Activated B cell treated with CpG ODN at 0.5 μM for 24 hours (primary cell): ENCODE measurements around the gene ACBD6. TPM values are rescaled to one million over a fixed set of nuclear protein-coding genes. Genes with fewer than 3 reads are reported as not detected.
"Not testable (repeated sequence)": the region's sequence is repeated elsewhere in the genome, so short reads cannot be mapped to it uniquely, and the experiment has no call there.

Experiments
- ATAC-seq: fragments of 200-7000 bp; cut with Tn5 transposase; one replicate; pipeline ENCODE4 v1.10.0; 2021; ENCODE audit warnings: low read depth, mild to moderate bottlenecking, moderate library complexity
- CTCF ChIA-PET: fragments of 350-600 bp; sonication (Branson Sonifier 250); formaldehyde crosslinking; loops from one replicate; lab custom pipeline; 2021; ENCODE audit warnings: antibody characterized with exemption; lab: Charles Lee
- POLR2A ChIA-PET: fragments of 350-600 bp; sonication (Branson Sonifier 250); formaldehyde crosslinking; loops from one replicate; lab custom pipeline; 2021; ENCODE audit warnings: antibody characterized with exemption; lab: Charles Lee
- DNase-seq: peaks from one replicate; pipeline ENCODE4 v3.0.0; 2022
- H3K27ac Mint-ChIP-seq: one replicate; pipeline ENCODE4 v1.8.0; 2020; ENCODE audit warnings: mixed read lengths
- H3K27me3 Mint-ChIP-seq: one replicate; pipeline ENCODE4 v1.8.0; 2021; ENCODE audit warnings: mixed read lengths
- H3K36me3 Mint-ChIP-seq: one replicate; pipeline ENCODE4 v1.8.0; 2021; ENCODE audit warnings: low read depth, mixed read lengths
- H3K4me1 Mint-ChIP-seq: one replicate; pipeline ENCODE4 v1.8.0; 2021; ENCODE audit warnings: mixed read lengths
- H3K4me3 Mint-ChIP-seq: one replicate; pipeline ENCODE4 v1.8.0; 2020; ENCODE audit warnings: mild to moderate bottlenecking, mixed read lengths
- H3K9me3 Mint-ChIP-seq: one replicate; pipeline ENCODE4 v1.8.0; 2020; ENCODE audit warnings: mixed read lengths
- CTCF ChIP-seq: fragments of 200-600 bp; IDR thresholded peaks from one replicate; pipeline ENCODE4 v1.8.0; 2022; ENCODE audit warnings: antibody characterized with exemption, mild to moderate bottlenecking
- intact Hi-C: fragments of 100-400 bp; cut with micrococcal nuclease; formaldehyde crosslinking; loops from one replicate; pipeline ENCODE4 v1.15.1; 2024
- total RNA-seq: library from RNA; stranded (reverse); gene quantifications from 2 replicates; pipeline ENCODE4 v1.2.3, GENCODE V29; 2022

ACBD6 gene
- total RNA-seq, 1 donor from 2014 or later: 61.5 TPM

GRCh38 chr1:180425952-180426351 lies 76.4 kb downstream of the ACBD6 start:
- DNase-seq: no peak
- peaks cover 39% of the 10 kb centered on the region for H3K36me3 Mint-ChIP-seq
- ATAC-seq: no peak
- no peak for TF ChIP-seq CTCF
- no peak overlapping the region for H3K4me3 Mint-ChIP-seq
- H3K4me1 Mint-ChIP-seq: peaks cover 26% of the 10 kb centered on the region
- peaks cover 5% of the 10 kb centered on the region for H3K9me3 Mint-ChIP-seq
- intact Hi-C loops: no loop called here
- POLR2A ChIA-PET: no interaction called here
- CTCF ChIA-PET: no interaction called here
- H3K27me3 Mint-ChIP-seq: no peaks in the 10 kb centered on the region
- H3K27ac Mint-ChIP-seq: no peak overlapping the region

DNA sequence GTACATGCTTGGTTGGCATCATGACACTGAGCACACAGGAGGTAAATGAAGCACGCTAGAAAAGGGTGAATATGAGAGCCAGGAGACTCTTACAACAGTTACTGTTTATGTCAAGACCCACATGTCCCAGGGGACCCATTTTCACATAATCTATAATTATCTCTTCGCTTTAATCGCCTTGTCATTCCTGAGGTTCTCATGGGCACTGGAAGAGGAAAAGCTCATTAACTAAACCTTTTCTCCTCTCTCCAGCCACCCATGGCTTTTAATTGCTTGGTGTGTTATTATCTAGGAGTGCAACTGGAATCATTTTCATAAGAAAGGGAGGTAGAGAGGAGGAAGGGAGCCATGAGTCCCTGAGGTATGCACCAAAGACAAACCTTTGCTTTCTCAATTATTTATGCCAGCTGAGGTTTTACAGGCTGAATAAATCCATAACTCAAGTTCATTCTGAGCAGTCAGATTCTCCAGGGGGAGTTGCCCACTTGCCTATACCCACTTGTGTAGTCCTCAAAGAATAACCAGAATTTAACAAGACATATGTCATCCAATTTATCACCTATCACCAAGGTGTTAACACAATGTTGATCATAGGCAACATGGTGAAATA lies 77.4 kb downstream of the ACBD6 start:
- H3K27ac Mint-ChIP-seq: no peak overlapping the region
- no peaks in the 10 kb centered on the region for H3K27me3 Mint-ChIP-seq

GRCh38 chr1:180421614-180422013 lies 80.8 kb downstream of the ACBD6 start:
- DNase-seq: no peak
- H3K36me3 Mint-ChIP-seq: peaks cover 44% of the 10 kb centered on the region
- CTCF ChIA-PET: no interaction called here
- no peak overlapping the region for H3K4me3 Mint-ChIP-seq
- no peak overlapping the region for H3K27ac Mint-ChIP-seq
- POLR2A ChIA-PET: no interaction called here
- intact Hi-C loops: no loop called here
- TF ChIP-seq CTCF: no peak
- peaks cover 16% of the 10 kb centered on the region for H3K4me1 Mint-ChIP-seq
- H3K9me3 Mint-ChIP-seq: peaks cover 10% of the 10 kb centered on the region
- no peak for ATAC-seq
- H3K27me3 Mint-ChIP-seq: no peaks in the 10 kb centered on the region

More for the DNA sequence above, 77.4 kb downstream of the ACBD6 start:
- DNase-seq (no peak), ATAC-seq (no peak)
- H3K4me3 Mint-ChIP-seq: no peak overlapping the region
- ChIA-PET POLR2A (no interaction called here), CTCF (no interaction called here)
- TF ChIP-seq CTCF: no peak
- H3K36me3 Mint-ChIP-seq: peaks cover 42% of the 10 kb centered on the region
- H3K4me1 Mint-ChIP-seq: peaks cover 26% of the 10 kb centered on the region
- H3K9me3 Mint-ChIP-seq: peaks cover 8% of the 10 kb centered on the region
- intact Hi-C loops: no loop called here

DNA sequence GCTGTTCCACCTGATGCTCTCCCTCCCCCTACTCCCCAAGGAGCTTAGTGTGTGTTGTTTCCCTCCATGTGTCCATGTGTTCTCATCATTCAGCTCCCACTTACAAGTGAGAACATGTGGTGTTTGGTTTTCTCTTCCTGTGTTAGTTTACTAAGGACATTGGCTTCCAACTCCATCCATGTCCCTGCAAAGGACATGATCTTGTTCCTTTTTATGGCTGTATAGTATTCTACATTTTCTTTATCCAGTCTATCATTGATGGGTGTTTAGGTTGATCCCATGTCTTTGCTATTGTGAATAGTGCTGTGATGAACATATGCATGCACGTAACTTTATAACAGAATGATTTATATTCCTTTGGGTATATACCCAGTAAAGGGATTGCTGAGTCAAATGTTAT lies 81.2 kb downstream of the ACBD6 start:
- H3K4me1 Mint-ChIP-seq: peaks cover 13% of the 10 kb centered on the region
- H3K27me3 Mint-ChIP-seq, H3K4me3 Mint-ChIP-seq, CTCF ChIA-PET, intact Hi-C loops, DNase-seq, ATAC-seq, POLR2A ChIA-PET, H3K27ac Mint-ChIP-seq: not testable (repeated sequence)
- peaks cover 14% of the 10 kb centered on the region for H3K9me3 Mint-ChIP-seq
- H3K36me3 Mint-ChIP-seq: peaks cover 48% of the 10 kb centered on the region

- TF ChIP-seq CTCF: no peak
- Mint-ChIP-seq H3K36me3 (peaks cover 59% of the 10 kb centered on the region), H3K27me3 (no peaks in the 10 kb centered on the region), H3K27ac (no peak overlapping the region), H3K4me3 (no peak overlapping the region), H3K9me3 (peaks cover 11% of the 10 kb centered on the region), H3K4me1 (no peaks in the 10 kb centered on the region)
- ChIA-PET CTCF (interaction anchor here (0.6 kb wide), 1 partner anchor 228 kb away, joined by 3 read pairs; no protein-coding TSS in a partner anchor), POLR2A (no interaction called here)
- no peak for DNase-seq
- no peak for ATAC-seq
- intact Hi-C loops: loop anchor here (2.0 kb wide), 1 partner anchor 163 kb away; no protein-coding TSS in a partner anchor
These were observed 86.3 kb downstream of the ACBD6 start for GRCh38 chr1:180415985-180416633.
